Measurements from ENCODE around the gene SHROOM3.
"Not testable (repeated sequence)": the region's sequence is repeated elsewhere in the genome, so short reads cannot be mapped to it uniquely, and the experiment has no call there.

SHROOM3 gene

GRCh38 chr4:76597423-76597979, 162.5 kb downstream of the SHROOM3 start:
- Histone ChIP-seq H3K4me1 (ENCODE audit: control insufficient read depth in 2 of 2, insufficient read depth in 2 of 2, low read length in 2 of 2) (peaks cover 18 to 52% of the 10 kb centered on the region in 2 donors), H3K9me3 (ENCODE audit: control insufficient read depth in 2 of 2, low read length in 2 of 2) (no peaks in the 10 kb centered on the region), H3K36me3 (ENCODE audit: control insufficient read depth in 2 of 2, insufficient read depth in 2 of 2, low read length in 2 of 2) (no peaks in the 10 kb centered on the region), H3K27ac (ENCODE audit: low read depth in 2 of 2, low read length in 2 of 2) (no peak overlapping the region), H3K4me3 (ENCODE audit: low read length in 2 of 2) (no peak overlapping the region), H3K27me3 (ENCODE audit: control insufficient read depth in 2 of 2, insufficient read depth in 2 of 2, low read length in 2 of 2) (no peaks in the 10 kb centered on the region), H3K9ac (ENCODE audit: low read depth in 1 of 2, low read length in 2 of 2) (no peak overlapping the region)

GRCh38 chr4:76600447-76600846, 165.4 kb downstream of the SHROOM3 start:
- Histone ChIP-seq H3K27ac (ENCODE audit: low read depth in 2 of 2, low read length in 2 of 2) (peak overlapping the region; percentile 19 to 75), H3K4me1 (ENCODE audit: control insufficient read depth in 2 of 2, insufficient read depth in 2 of 2, low read length in 2 of 2) (peaks cover 3 to 26% of the 10 kb centered on the region in 2 donors), H3K4me3 (ENCODE audit: low read length in 2 of 2) (no peak overlapping the region), H3K9me3 (ENCODE audit: control insufficient read depth in 2 of 2, low read length in 2 of 2) (no peaks in the 10 kb centered on the region), H3K9ac (ENCODE audit: low read depth in 1 of 2, low read length in 2 of 2) (peak overlapping the region in 1 of 2 donors; percentile 46), H3K27me3 (ENCODE audit: control insufficient read depth in 2 of 2, insufficient read depth in 2 of 2, low read length in 2 of 2) (no peaks in the 10 kb centered on the region), H3K36me3 (ENCODE audit: control insufficient read depth in 2 of 2, insufficient read depth in 2 of 2, low read length in 2 of 2) (no peaks in the 10 kb centered on the region)

- Histone ChIP-seq H3K27me3 (ENCODE audit: control insufficient read depth in 2 of 2, insufficient read depth in 2 of 2, low read length in 2 of 2) (no peaks in the 10 kb centered on the region), H3K4me1 (ENCODE audit: control insufficient read depth in 2 of 2, insufficient read depth in 2 of 2, low read length in 2 of 2) (peaks cover 0 to 23% of the 10 kb centered on the region in 2 donors), H3K27ac (ENCODE audit: low read depth in 2 of 2, low read length in 2 of 2) (peak overlapping the region; percentile 57 to 62), H3K9ac (ENCODE audit: low read depth in 1 of 2, low read length in 2 of 2) (peak overlapping the region in 1 of 2 donors; percentile 24), H3K36me3 (ENCODE audit: control insufficient read depth in 2 of 2, insufficient read depth in 2 of 2, low read length in 2 of 2) (no peaks in the 10 kb centered on the region), H3K4me3 (ENCODE audit: low read length in 2 of 2) (no peak overlapping the region), H3K9me3 (ENCODE audit: control insufficient read depth in 2 of 2, low read length in 2 of 2) (no peaks in the 10 kb centered on the region)
Observed at GRCh38 chr4:76601791-76602190, 166.8 kb downstream of the SHROOM3 start.

- H3K9me3 ChIP-seq (ENCODE audit: control insufficient read depth in 2 of 2, low read length in 2 of 2), result no peaks in the 10 kb centered on the region
- no peaks in the 10 kb centered on the region for H3K36me3 ChIP-seq (ENCODE audit: control insufficient read depth in 2 of 2, insufficient read depth in 2 of 2, low read length in 2 of 2)
- H3K9ac ChIP-seq (ENCODE audit: low read depth in 1 of 2, low read length in 2 of 2), result no peak overlapping the region
- no peak overlapping the region for H3K4me3 ChIP-seq (ENCODE audit: low read length in 2 of 2)
- H3K27ac ChIP-seq (ENCODE audit: low read depth in 2 of 2, low read length in 2 of 2), result no peak overlapping the region
- peaks cover 6 to 42% of the 10 kb centered on the region in 2 donors for H3K4me1 ChIP-seq (ENCODE audit: control insufficient read depth in 2 of 2, insufficient read depth in 2 of 2, low read length in 2 of 2)
- no peaks in the 10 kb centered on the region for H3K27me3 ChIP-seq (ENCODE audit: control insufficient read depth in 2 of 2, insufficient read depth in 2 of 2, low read length in 2 of 2)
Observed at GRCh38 chr4:76605099-76605563, 170.1 kb downstream of the SHROOM3 start.

- no peak overlapping the region for H3K27ac ChIP-seq (ENCODE audit: low read depth in 2 of 2, low read length in 2 of 2)
- H3K36me3 ChIP-seq (ENCODE audit: control insufficient read depth in 2 of 2, insufficient read depth in 2 of 2, low read length in 2 of 2), result no peaks in the 10 kb centered on the region
- peaks cover 9 to 47% of the 10 kb centered on the region in 2 donors for H3K4me1 ChIP-seq (ENCODE audit: control insufficient read depth in 2 of 2, insufficient read depth in 2 of 2, low read length in 2 of 2)
Observed at GRCh38 chr4:76606645-76607265, 171.7 kb downstream of the SHROOM3 start.

GRCh38 chr4:76607266-76607799, 172.3 kb downstream of the SHROOM3 start:
- H3K9ac ChIP-seq (ENCODE audit: low read depth in 1 of 2, low read length in 2 of 2), result no peak overlapping the region

More at GRCh38 chr4:76606645-76607265, 171.7 kb downstream of the SHROOM3 start:
- H3K9me3 ChIP-seq (ENCODE audit: control insufficient read depth in 2 of 2, low read length in 2 of 2), result no peaks in the 10 kb centered on the region
- H3K4me3 ChIP-seq (ENCODE audit: low read length in 2 of 2), result no peak overlapping the region
- no peaks in the 10 kb centered on the region for H3K27me3 ChIP-seq (ENCODE audit: control insufficient read depth in 2 of 2, insufficient read depth in 2 of 2, low read length in 2 of 2)
- no peak overlapping the region for H3K9ac ChIP-seq (ENCODE audit: low read depth in 1 of 2, low read length in 2 of 2)

GRCh38 chr4:76607846-76608245, 172.8 kb downstream of the SHROOM3 start:
- Histone ChIP-seq H3K9me3 (ENCODE audit: control insufficient read depth in 2 of 2, low read length in 2 of 2) (no peaks in the 10 kb centered on the region), H3K9ac (ENCODE audit: low read depth in 1 of 2, low read length in 2 of 2) (no peak overlapping the region), H3K27ac (ENCODE audit: low read depth in 2 of 2, low read length in 2 of 2) (peak overlapping the region in 1 of 2 donors; percentile 40), H3K4me3 (ENCODE audit: low read length in 2 of 2) (no peak overlapping the region), H3K36me3 (ENCODE audit: control insufficient read depth in 2 of 2, insufficient read depth in 2 of 2, low read length in 2 of 2) (no peaks in the 10 kb centered on the region), H3K27me3 (ENCODE audit: control insufficient read depth in 2 of 2, insufficient read depth in 2 of 2, low read length in 2 of 2) (no peaks in the 10 kb centered on the region), H3K4me1 (ENCODE audit: control insufficient read depth in 2 of 2, insufficient read depth in 2 of 2, low read length in 2 of 2) (peaks cover 9 to 50% of the 10 kb centered on the region in 2 donors)

More at GRCh38 chr4:76607266-76607799, 172.3 kb downstream of the SHROOM3 start:
- Histone ChIP-seq H3K36me3 (ENCODE audit: control insufficient read depth in 2 of 2, insufficient read depth in 2 of 2, low read length in 2 of 2) (no peaks in the 10 kb centered on the region), H3K9me3 (ENCODE audit: control insufficient read depth in 2 of 2, low read length in 2 of 2) (no peaks in the 10 kb centered on the region), H3K4me3 (ENCODE audit: low read length in 2 of 2) (no peak overlapping the region), H3K4me1 (ENCODE audit: control insufficient read depth in 2 of 2, insufficient read depth in 2 of 2, low read length in 2 of 2) (peaks cover 9 to 48% of the 10 kb centered on the region in 2 donors), H3K27me3 (ENCODE audit: control insufficient read depth in 2 of 2, insufficient read depth in 2 of 2, low read length in 2 of 2) (no peaks in the 10 kb centered on the region), H3K27ac (ENCODE audit: low read depth in 2 of 2, low read length in 2 of 2) (peak overlapping the region in 1 of 2 donors; percentile 40)

- H3K4me3 ChIP-seq (ENCODE audit: low read length in 2 of 2); H3K27me3 ChIP-seq (ENCODE audit: control insufficient read depth in 2 of 2, insufficient read depth in 2 of 2, low read length in 2 of 2); H3K27ac ChIP-seq (ENCODE audit: low read depth in 2 of 2, low read length in 2 of 2); H3K36me3 ChIP-seq (ENCODE audit: control insufficient read depth in 2 of 2, insufficient read depth in 2 of 2, low read length in 2 of 2); H3K9me3 ChIP-seq (ENCODE audit: control insufficient read depth in 2 of 2, low read length in 2 of 2); H3K9ac ChIP-seq (ENCODE audit: low read depth in 1 of 2, low read length in 2 of 2): not testable (repeated sequence)
- peaks cover 10 to 57% of the 10 kb centered on the region in 2 donors for H3K4me1 ChIP-seq (ENCODE audit: control insufficient read depth in 2 of 2, insufficient read depth in 2 of 2, low read length in 2 of 2)
Observed at GRCh38 chr4:76608549-76608948, 173.5 kb downstream of the SHROOM3 start.

- Histone ChIP-seq H3K4me1 (ENCODE audit: control insufficient read depth in 2 of 2, insufficient read depth in 2 of 2, low read length in 2 of 2) (peaks cover 13 to 58% of the 10 kb centered on the region in 2 donors), H3K9me3 (ENCODE audit: control insufficient read depth in 2 of 2, low read length in 2 of 2) (no peaks in the 10 kb centered on the region), H3K9ac (ENCODE audit: low read depth in 1 of 2, low read length in 2 of 2) (peak overlapping the region in 1 of 2 donors; percentile 61), H3K27ac (ENCODE audit: low read depth in 2 of 2, low read length in 2 of 2) (peak overlapping the region; percentile 87 to 89), H3K36me3 (ENCODE audit: control insufficient read depth in 2 of 2, insufficient read depth in 2 of 2, low read length in 2 of 2) (no peaks in the 10 kb centered on the region), H3K4me3 (ENCODE audit: low read length in 2 of 2) (peak overlapping the region in 1 of 2 donors; percentile 34), H3K27me3 (ENCODE audit: control insufficient read depth in 2 of 2, insufficient read depth in 2 of 2, low read length in 2 of 2) (no peaks in the 10 kb centered on the region)
Observed at GRCh38 chr4:76610751-76611547, 175.9 kb downstream of the SHROOM3 start.
